ENCODE data around the gene CDH13. TPM values are rescaled to one million over a fixed set of nuclear protein-coding genes. Genes with fewer than 3 reads are reported as not detected.

CDH13 gene
- total RNA-seq, 4 donors from 2014 or later: 3.4 to 14.8 (median 6.5) TPM

- no peak overlapping the region for H3K4me3 ChIP-seq (replicated peaks in 1 of 3)
- intact Hi-C loops (cut with DNase I): loop anchor here (10.0 kb wide), 1 partner anchor 112 kb away; no protein-coding TSS in a partner anchor
- no peak for DNase-seq
- H3K4me1 ChIP-seq: peaks cover 8 to 19% of the 10 kb centered on the region in 2 donors
- H3K9me3 ChIP-seq: no peaks in the 10 kb centered on the region
- no peaks in the 10 kb centered on the region for H3K36me3 ChIP-seq
- no peak overlapping the region for H3K27ac ChIP-seq
- 74 to 75% methylated on average over 5 of the region's 5 CpGs for WGBS, 2 donors
- no peaks in the 10 kb centered on the region for H3K27me3 ChIP-seq
- TF ChIP-seq POLR2A (IDR thresholded peaks at IDR 0.05) (no peak), CTCF (IDR thresholded peaks at IDR 0.05) (no peak)
Measured at GRCh38 chr16:83602761-83603722, 976.3 kb downstream of the CDH13 start.

GRCh38 chr16:83603723-83604570, 977.2 kb downstream of the CDH13 start:
- intact Hi-C loops (cut with DNase I): loop anchor here (10.0 kb wide), 1 partner anchor 111 kb away; no protein-coding TSS in a partner anchor
- no peaks in the 10 kb centered on the region for H3K36me3 ChIP-seq
- H3K27me3 ChIP-seq: no peaks in the 10 kb centered on the region
- H3K4me3 ChIP-seq (replicated peaks in 1 of 3): no peak overlapping the region
- TF ChIP-seq CTCF (IDR thresholded peaks at IDR 0.05) (no peak), POLR2A (IDR thresholded peaks at IDR 0.05) (no peak)
- no peaks in the 10 kb centered on the region for H3K9me3 ChIP-seq
- DNase-seq: no peak
- H3K4me1 ChIP-seq: peaks cover 8 to 19% of the 10 kb centered on the region in 2 donors
- 82 to 90% methylated on average over 5 of the region's 5 CpGs for WGBS, 2 donors
- no peak overlapping the region for H3K27ac ChIP-seq

GRCh38 chr16:83606486-83607030, 979.8 kb downstream of the CDH13 start:
- intact Hi-C loops (cut with DNase I): loop anchor here (10.0 kb wide), 1 partner anchor 108 kb away; no protein-coding TSS in a partner anchor
- Histone ChIP-seq H3K4me3 (replicated peaks in 1 of 3) (no peak overlapping the region), H3K36me3 (no peaks in the 10 kb centered on the region), H3K27me3 (no peaks in the 10 kb centered on the region), H3K9me3 (no peaks in the 10 kb centered on the region), H3K4me1 (no peaks in the 10 kb centered on the region), H3K27ac (no peak overlapping the region)
- no peak for TF ChIP-seq POLR2A (IDR thresholded peaks at IDR 0.05)
- TF ChIP-seq CTCF (IDR thresholded peaks at IDR 0.05): no peak
- 83 to 88% methylated on average over 7 of the region's 7 CpGs for WGBS, 2 donors
- no peak for DNase-seq

GRCh38 chr16:83609178-83609577, 982.4 kb downstream of the CDH13 start:
- no peak for DNase-seq
- no peaks in the 10 kb centered on the region for H3K27me3 ChIP-seq
- TF ChIP-seq POLR2A (IDR thresholded peaks at IDR 0.05) (no peak), CTCF (IDR thresholded peaks at IDR 0.05) (no peak)

More at GRCh38 chr16:83609178-83609577, 982.4 kb downstream of the CDH13 start:
- H3K36me3 ChIP-seq: no peaks in the 10 kb centered on the region
- no peak overlapping the region for H3K4me3 ChIP-seq (replicated peaks in 1 of 3)
- H3K4me1 ChIP-seq: no peaks in the 10 kb centered on the region
- H3K27ac ChIP-seq: no peak overlapping the region
- no peaks in the 10 kb centered on the region for H3K9me3 ChIP-seq
- 92 to 96% methylated on average over 4 of the region's 4 CpGs for WGBS, 2 donors
- intact Hi-C loops (cut with DNase I): loop anchor here (10.0 kb wide), 1 partner anchor 106 kb away; no protein-coding TSS in a partner anchor

Data from thyroid gland (tissue), 4 donors.